Measurements from ENCODE around the gene CCL25.

- TF ChIP-seq, protein P1, sequence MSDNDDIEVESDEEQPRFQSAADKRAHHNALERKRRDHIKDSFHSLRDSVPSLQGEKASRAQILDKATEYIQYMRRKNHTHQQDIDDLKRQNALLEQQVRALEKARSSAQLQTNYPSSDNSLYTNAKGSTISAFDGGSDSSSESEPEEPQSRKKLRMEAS (IDR thresholded peaks at IDR 0.05), result no peak
- TF ChIP-seq NFIC (IDR thresholded peaks at IDR 0.05) (no peak), RAD21 (IDR thresholded peaks at IDR 0.05; ENCODE audit: low read depth) (no peak), YY1 (IDR thresholded peaks at IDR 0.05; ENCODE audit: low read depth) (no peak), TEAD4 (IDR thresholded peaks at IDR 0.05) (no peak)
Measured at GRCh38 chr19:8085598-8086408, 33.2 kb downstream of the CCL25 start.

All from Ishikawa (cell line).